Bronchial epithelial cell (primary cell): ENCODE data around the gene MBD5. TPM values are rescaled to one million over a fixed set of nuclear protein-coding genes. Genes with fewer than 3 reads are reported as not detected.
"Not testable (repeated sequence)": the region's sequence is repeated elsewhere in the genome, so short reads cannot be mapped to it uniquely, and the experiment has no call there.

ENCODE experiments used
- DNase-seq: peaks from one replicate; pipeline ENCODE4 v3.0.0-alpha.2; 2010; ENCODE audit warnings: low read depth
- FAIRE-seq: peaks from 2 replicates; lab custom pipeline; 2011; peaks lifted over from hg19 to GRCh38; lab: Jason Lieb, UNC
- H3K27me3 ChIP-seq: 2 replicates; pipeline ENCODE4 v1.5.1; 2011; ENCODE audit warnings: low read length; ENCODE audit not compliant: control insufficient read depth, insufficient read depth
- H3K36me3 ChIP-seq: 2 replicates; pipeline ENCODE4 v1.5.1; 2011; ENCODE audit warnings: low read length; ENCODE audit not compliant: control insufficient read depth, insufficient read depth
- H3K4me3 ChIP-seq: 2 replicates; pipeline ENCODE4 v1.5.1; 2011; ENCODE audit warnings: mild to moderate bottlenecking, low read depth, low read length, control low read depth
- CTCF ChIP-seq: IDR thresholded peaks from 2 replicates; pipeline ENCODE4 v1.5.1; 2011; ENCODE audit warnings: mild to moderate bottlenecking, moderate library complexity, low read length, control low read depth, inconsistent platforms; ENCODE audit not compliant: insufficient read depth, severe bottlenecking
- total RNA-seq: library from RNA; depleted of rRNA; stranded (reverse); fragments of >200 nt; gene quantifications from 2 replicates; pipeline ENCODE4 v1.2.1, GENCODE V29; 2014

Gene MBD5
- total RNA-seq, 1 donor from 2014 or later, result 5.3 TPM

- no peaks in the 10 kb centered on the region for H3K27me3 ChIP-seq
- no peaks in the 10 kb centered on the region for H3K36me3 ChIP-seq
- FAIRE-seq, result no peak
- peak; percentile 18 for TF ChIP-seq CTCF
- no peak overlapping the region for H3K4me3 ChIP-seq
- DNase-seq, result peak; percentile 42
These were observed 31.0 kb upstream of the MBD5 start for GRCh38 chr2:147989809-147990403.

GRCh38 chr2:147994965-147995364 lies 25.9 kb upstream of the MBD5 start:
- FAIRE-seq, H3K4me3 ChIP-seq, H3K27me3 ChIP-seq, DNase-seq, H3K36me3 ChIP-seq: not testable (repeated sequence)

- no peak for TF ChIP-seq CTCF
These were observed 24.1 kb upstream of the MBD5 start for GRCh38 chr2:147996828-147997227.

GRCh38 chr2:147998203-147998602 lies 22.7 kb upstream of the MBD5 start:
- Histone ChIP-seq H3K36me3 (peaks cover 3% of the 10 kb centered on the region), H3K4me3 (no peak overlapping the region), H3K27me3 (no peaks in the 10 kb centered on the region)
- DNase-seq (no peak), FAIRE-seq (no peak)
- TF ChIP-seq CTCF, result no peak

More at GRCh38 chr2:147996828-147997227, 24.1 kb upstream of the MBD5 start:
- no peak for DNase-seq
- FAIRE-seq, result no peak
- Histone ChIP-seq H3K36me3 (peaks cover 3% of the 10 kb centered on the region), H3K27me3 (no peaks in the 10 kb centered on the region), H3K4me3 (no peak overlapping the region)

- H3K4me3 ChIP-seq, result no peak overlapping the region
- no peaks in the 10 kb centered on the region for H3K27me3 ChIP-seq
- H3K36me3 ChIP-seq, result peaks cover 3% of the 10 kb centered on the region
- FAIRE-seq (no peak), DNase-seq (no peak)
- TF ChIP-seq CTCF, result no peak
These were observed 21.8 kb upstream of the MBD5 start for GRCh38 chr2:147999126-147999525.

- TF ChIP-seq CTCF, result no peak
- DNase-seq (no peak), FAIRE-seq (no peak)
- H3K27me3 ChIP-seq, result no peaks in the 10 kb centered on the region
- H3K36me3 ChIP-seq, result peaks cover 3% of the 10 kb centered on the region
- no peak overlapping the region for H3K4me3 ChIP-seq
These were observed 20.8 kb upstream of the MBD5 start for GRCh38 chr2:148000095-148000494.

GRCh38 chr2:148002420-148002819 lies 18.5 kb upstream of the MBD5 start:
- FAIRE-seq, H3K27me3 ChIP-seq, H3K4me3 ChIP-seq, DNase-seq, H3K36me3 ChIP-seq: not testable (repeated sequence)
